PFSK-1 (cell line): ENCODE data around the gene RHOT2.

ENCODE experiments used
- FOXP2 ChIP-seq: optimal IDR thresholded peaks from 2 replicates; pipeline ENCODE3; 2011; ENCODE audit warnings: borderline replicate concordance, control low read depth, inconsistent platforms; ENCODE audit not compliant: insufficient read depth; ENCODE audit errors: extremely low read length, extremely low read depth
- POLR2AphosphoS5 ChIP-seq: IDR thresholded peaks from 2 replicates; pipeline ENCODE4 v1.6.1; 2012; ENCODE audit warnings: low read depth, mild to moderate bottlenecking, control low read depth, low read length, moderate library complexity
- SIN3A ChIP-seq: IDR thresholded peaks from 2 replicates; pipeline ENCODE4 v1.6.1; 2012; ENCODE audit warnings: mild to moderate bottlenecking, low read length, moderate library complexity, borderline replicate concordance; ENCODE audit not compliant: insufficient read depth
- TAF1 ChIP-seq: IDR thresholded peaks from 2 replicates; pipeline ENCODE4 v1.6.1; 2012; ENCODE audit warnings: low read length, control low read depth, borderline replicate concordance; ENCODE audit not compliant: insufficient read depth
- TF ChIP-seq, protein P1 (sequence below), 2 experiments: IDR thresholded peaks; 2 replicates each; pipeline versions ENCODE4 v1.6.1 to v1.8.0; 2011 to 2012; ENCODE audit warnings: low read depth in 2 of 2, low read length in 2 of 2, control low read depth in 1 of 2, inconsistent platforms in 1 of 2, mild to moderate bottlenecking in 1 of 2, moderate library complexity in 1 of 2; ENCODE audit not compliant: insufficient read depth in 1 of 2

RHOT2 gene

GRCh38 chr16:667113-667779, 686 bp upstream of the RHOT2 start:
- TF ChIP-seq POLR2AphosphoS5 (no peak), TAF1 (no peak), FOXP2 (no peak), SIN3A (no peak)
- TF ChIP-seq, protein P1, sequence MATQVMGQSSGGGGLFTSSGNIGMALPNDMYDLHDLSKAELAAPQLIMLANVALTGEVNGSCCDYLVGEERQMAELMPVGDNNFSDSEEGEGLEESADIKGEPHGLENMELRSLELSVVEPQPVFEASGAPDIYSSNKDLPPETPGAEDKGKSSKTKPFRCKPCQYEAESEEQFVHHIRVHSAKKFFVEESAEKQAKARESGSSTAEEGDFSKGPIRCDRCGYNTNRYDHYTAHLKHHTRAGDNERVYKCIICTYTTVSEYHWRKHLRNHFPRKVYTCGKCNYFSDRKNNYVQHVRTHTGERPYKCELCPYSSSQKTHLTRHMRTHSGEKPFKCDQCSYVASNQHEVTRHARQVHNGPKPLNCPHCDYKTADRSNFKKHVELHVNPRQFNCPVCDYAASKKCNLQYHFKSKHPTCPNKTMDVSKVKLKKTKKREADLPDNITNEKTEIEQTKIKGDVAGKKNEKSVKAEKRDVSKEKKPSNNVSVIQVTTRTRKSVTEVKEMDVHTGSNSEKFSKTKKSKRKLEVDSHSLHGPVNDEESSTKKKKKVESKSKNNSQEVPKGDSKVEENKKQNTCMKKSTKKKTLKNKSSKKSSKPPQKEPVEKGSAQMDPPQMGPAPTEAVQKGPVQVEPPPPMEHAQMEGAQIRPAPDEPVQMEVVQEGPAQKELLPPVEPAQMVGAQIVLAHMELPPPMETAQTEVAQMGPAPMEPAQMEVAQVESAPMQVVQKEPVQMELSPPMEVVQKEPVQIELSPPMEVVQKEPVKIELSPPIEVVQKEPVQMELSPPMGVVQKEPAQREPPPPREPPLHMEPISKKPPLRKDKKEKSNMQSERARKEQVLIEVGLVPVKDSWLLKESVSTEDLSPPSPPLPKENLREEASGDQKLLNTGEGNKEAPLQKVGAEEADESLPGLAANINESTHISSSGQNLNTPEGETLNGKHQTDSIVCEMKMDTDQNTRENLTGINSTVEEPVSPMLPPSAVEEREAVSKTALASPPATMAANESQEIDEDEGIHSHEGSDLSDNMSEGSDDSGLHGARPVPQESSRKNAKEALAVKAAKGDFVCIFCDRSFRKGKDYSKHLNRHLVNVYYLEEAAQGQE (IDR thresholded peaks at IDR 0.05; ENCODE audit: insufficient read depth in 1 of 2, low read depth in 2 of 2, low read length in 2 of 2), result no peak

GRCh38 chr16:668519-669171, 713 bp downstream of the RHOT2 start:
- TF ChIP-seq POLR2AphosphoS5 (no peak), SIN3A (no peak), FOXP2 (no peak), TAF1 (no peak)
- TF ChIP-seq, protein P1 (IDR thresholded peaks at IDR 0.05; ENCODE audit: insufficient read depth in 1 of 2, low read depth in 2 of 2, low read length in 2 of 2), result no peak

GRCh38 chr16:669666-670065, 1.7 kb downstream of the RHOT2 start:
- TF ChIP-seq TAF1, result no peak
- no peak for TF ChIP-seq SIN3A
- TF ChIP-seq, protein P1 (IDR thresholded peaks at IDR 0.05; ENCODE audit: insufficient read depth in 1 of 2, low read depth in 2 of 2, low read length in 2 of 2), result no peak
- no peak for TF ChIP-seq POLR2AphosphoS5

DNA sequence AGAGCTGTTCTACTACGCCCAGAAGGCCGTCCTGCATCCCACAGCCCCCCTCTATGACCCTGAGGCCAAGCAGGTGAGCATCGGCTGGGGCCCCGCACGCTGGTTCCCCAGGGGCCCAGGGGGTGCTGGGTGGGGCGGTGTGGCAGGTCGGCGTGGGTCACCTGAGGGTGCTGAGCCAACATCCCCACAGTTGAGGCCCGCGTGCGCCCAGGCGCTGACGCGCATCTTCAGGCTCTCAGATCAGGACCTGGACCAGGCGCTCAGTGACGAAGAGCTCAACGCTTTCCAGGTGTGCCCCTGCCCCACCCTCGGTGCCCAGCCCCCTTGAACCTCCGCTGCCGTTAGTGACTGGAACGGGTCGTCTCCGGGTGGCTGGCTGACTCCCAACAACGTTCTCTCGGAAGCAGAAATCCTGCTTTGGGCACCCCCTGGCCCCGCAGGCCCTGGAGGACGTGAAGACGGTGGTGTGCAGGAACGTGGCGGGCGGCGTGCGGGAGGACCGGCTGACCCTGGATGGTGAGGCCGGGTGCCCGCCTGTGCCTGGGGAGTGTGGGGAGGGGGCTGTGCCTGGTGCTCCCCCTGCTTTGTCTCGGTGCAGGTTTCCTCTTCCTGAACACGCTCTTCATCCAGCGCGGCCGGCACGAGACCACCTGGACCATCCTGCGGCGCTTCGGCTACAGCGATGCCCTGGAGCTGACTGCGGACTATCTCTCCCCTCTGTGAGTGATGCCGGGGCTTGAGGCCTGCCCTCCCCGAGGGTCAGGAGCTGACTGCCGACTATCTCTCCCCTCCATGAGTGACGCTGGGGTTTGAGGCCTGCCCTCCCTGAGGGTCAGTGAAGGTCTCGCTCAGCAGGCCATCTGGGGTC, 2.8 kb downstream of the RHOT2 start:
- TF ChIP-seq FOXP2, result no peak

- TF ChIP-seq, protein P1 (IDR thresholded peaks at IDR 0.05; ENCODE audit: insufficient read depth in 1 of 2, low read depth in 2 of 2, low read length in 2 of 2), result no peak
These were observed 3.6 kb downstream of the RHOT2 start for GRCh38 chr16:671353-672131.
